WTC11 (cell line): Measurements from ENCODE around the gene NAALADL1. TPM values are rescaled to one million over a fixed set of nuclear protein-coding genes. Genes with fewer than 3 reads are reported as not detected.
A peak's percentile ranks its signal among the peaks of the same experiment; 100 is the strongest.

ENCODE experiments used
- ATAC-seq: fragments of 200-7000 bp; cut with Tn5 transposase; 2 replicates; pipeline ENCODE4 v1.10.0; 2021; ENCODE audit warnings: mild to moderate bottlenecking, moderate library complexity
- CTCF ChIA-PET: fragments of 300-600 bp; sonication (Branson Sonifier 250); formaldehyde crosslinking; loops from one replicate; lab custom pipeline; 2021; ENCODE audit warnings: antibody characterized with exemption; lab: Charles Lee
- POLR2A ChIA-PET: fragments of 350-600 bp; sonication (Branson Sonifier 250); formaldehyde crosslinking; loops from one replicate; lab custom pipeline; 2021; ENCODE audit warnings: antibody characterized with exemption; lab: Charles Lee
- DNase-seq: peaks from one replicate; pipeline ENCODE4 v3.0.0; 2021; ENCODE audit warnings: low spot score
- H3K27ac Mint-ChIP-seq: 2 replicates; pipeline ENCODE4 v1.8.0; 2021; ENCODE audit warnings: mixed read lengths
- H3K27me3 Mint-ChIP-seq: 2 replicates; pipeline ENCODE4 v1.8.0; 2021; ENCODE audit warnings: low read depth, mild to moderate bottlenecking, moderate library complexity, mixed read lengths
- H3K36me3 Mint-ChIP-seq: 2 replicates; pipeline ENCODE4 v1.8.0; 2021; ENCODE audit warnings: mixed read lengths
- H3K4me1 Mint-ChIP-seq: 2 replicates; pipeline ENCODE4 v1.8.0; 2022; ENCODE audit warnings: mixed read lengths
- H3K4me3 Mint-ChIP-seq: 2 replicates; pipeline ENCODE4 v1.8.0; 2021; ENCODE audit warnings: mild to moderate bottlenecking, moderate library complexity, mixed read lengths
- H3K9me3 Mint-ChIP-seq: 2 replicates; pipeline ENCODE4 v1.8.0; 2021; ENCODE audit warnings: mixed read lengths
- CBFB ChIP-seq: sonication (generic); formaldehyde crosslinking; IDR thresholded peaks from 2 replicates; pipeline ENCODE4 v1.8.1; 2022; ENCODE audit warnings: mild to moderate bottlenecking, low read depth, missing genetic modification reagents
- EMX1 ChIP-seq: fragments of 250-450 bp; sonication (Bioruptor Pico); IDR thresholded peaks from 2 replicates; pipeline ENCODE4 v1.8.0; 2021; ENCODE audit warnings: mild to moderate bottlenecking
- GABPB1 ChIP-seq: sonication (generic); formaldehyde crosslinking; IDR thresholded peaks from 2 replicates; pipeline ENCODE4 v1.8.1; 2023; ENCODE audit warnings: mild to moderate bottlenecking, missing genetic modification reagents
- GRHL2 ChIP-seq: fragments of 250-450 bp; sonication (Bioruptor Pico); IDR thresholded peaks from 2 replicates; pipeline ENCODE4 v1.8.0; 2022; ENCODE audit warnings: mild to moderate bottlenecking, moderate library complexity; ENCODE audit not compliant: insufficient replicate concordance, severe bottlenecking
- MYBL2 ChIP-seq: sonication (generic); formaldehyde crosslinking; IDR thresholded peaks from 2 replicates; pipeline ENCODE4 v1.8.1; 2023; ENCODE audit warnings: mild to moderate bottlenecking, moderate library complexity, missing genetic modification reagents
- NFE2L1 ChIP-seq: sonication (generic); formaldehyde crosslinking; IDR thresholded peaks from 2 replicates; pipeline ENCODE4 v1.8.1; 2023; ENCODE audit warnings: missing genetic modification reagents
- NFYB ChIP-seq: sonication (generic); formaldehyde crosslinking; conservative IDR thresholded peaks from 2 replicates; pipeline ENCODE4 v1.8.0; 2022; ENCODE audit warnings: low read depth, missing genetic modification reagents
- NR2C2 ChIP-seq: sonication (generic); formaldehyde crosslinking; IDR thresholded peaks from 2 replicates; pipeline ENCODE4 v1.8.0; 2022; ENCODE audit warnings: mild to moderate bottlenecking, missing genetic modification reagents
- RORB ChIP-seq: fragments of 250-450 bp; sonication (Bioruptor Pico); IDR thresholded peaks from 2 replicates; pipeline ENCODE4 v1.9.0; 2021; ENCODE audit warnings: mild to moderate bottlenecking
- SMAD4 ChIP-seq: sonication (generic); formaldehyde crosslinking; IDR thresholded peaks from 2 replicates; pipeline ENCODE4 v1.8.0; 2022; ENCODE audit warnings: mild to moderate bottlenecking, missing genetic modification reagents
- SP1 ChIP-seq: sonication (generic); formaldehyde crosslinking; conservative IDR thresholded peaks from 2 replicates; pipeline ENCODE4 v1.8.1; 2022; ENCODE audit warnings: missing genetic modification reagents
- TCF7 ChIP-seq: sonication (generic); formaldehyde crosslinking; IDR thresholded peaks from 2 replicates; pipeline ENCODE4 v1.8.0; 2022; ENCODE audit warnings: mild to moderate bottlenecking, low read depth, missing genetic modification reagents, moderate library complexity
- ZNF138 ChIP-seq: sonication (generic); formaldehyde crosslinking; conservative IDR thresholded peaks from 2 replicates; pipeline ENCODE4 v1.8.1; 2022; ENCODE audit warnings: mild to moderate bottlenecking, moderate library complexity, missing genetic modification reagents
- ZNF396 ChIP-seq: fragments of 250-450 bp; sonication (Bioruptor Pico); IDR thresholded peaks from 2 replicates; pipeline ENCODE4 v1.8.0; 2021; ENCODE audit warnings: mild to moderate bottlenecking, moderate library complexity, borderline replicate concordance
- ZNF671 ChIP-seq: fragments of 250-450 bp; sonication (Bioruptor Pico); IDR thresholded peaks from 2 replicates; pipeline ENCODE4 v1.8.0; 2021; ENCODE audit warnings: mild to moderate bottlenecking
- total RNA-seq: library from RNA; stranded (reverse); gene quantifications from 3 replicates; pipeline ENCODE4 v1.2.3, GENCODE V29; 2021
- TF ChIP-seq, protein P1 (sequence below): fragments of 250-450 bp; sonication (Bioruptor Pico); IDR thresholded peaks from 2 replicates; pipeline ENCODE4 v1.8.0; 2021; ENCODE audit warnings: mild to moderate bottlenecking
- TF ChIP-seq, protein P2 (sequence below): sonication (generic); formaldehyde crosslinking; conservative IDR thresholded peaks from 2 replicates; pipeline ENCODE4 v1.8.1; 2023; ENCODE audit warnings: mild to moderate bottlenecking, low read depth, missing genetic modification reagents, moderate library complexity
- TF ChIP-seq, protein P3 (sequence below): sonication (generic); formaldehyde crosslinking; IDR thresholded peaks from 2 replicates; pipeline ENCODE4 v1.8.0; 2022; ENCODE audit warnings: missing genetic modification reagents
- TF ChIP-seq, protein P4 (sequence below): fragments of 250-450 bp; sonication (Bioruptor Pico); IDR thresholded peaks from 2 replicates; pipeline ENCODE4 v1.9.0; 2021; ENCODE audit warnings: mild to moderate bottlenecking
- TF ChIP-seq, protein P5 (sequence below): sonication (generic); formaldehyde crosslinking; IDR thresholded peaks from 2 replicates; pipeline ENCODE4 v1.8.1; 2022; ENCODE audit warnings: low read depth, mild to moderate bottlenecking, moderate library complexity, missing genetic modification reagents, borderline replicate concordance

The NAALADL1 gene
- total RNA-seq, 1 experiment from 2014 or later = 4.5 TPM

DNA sequence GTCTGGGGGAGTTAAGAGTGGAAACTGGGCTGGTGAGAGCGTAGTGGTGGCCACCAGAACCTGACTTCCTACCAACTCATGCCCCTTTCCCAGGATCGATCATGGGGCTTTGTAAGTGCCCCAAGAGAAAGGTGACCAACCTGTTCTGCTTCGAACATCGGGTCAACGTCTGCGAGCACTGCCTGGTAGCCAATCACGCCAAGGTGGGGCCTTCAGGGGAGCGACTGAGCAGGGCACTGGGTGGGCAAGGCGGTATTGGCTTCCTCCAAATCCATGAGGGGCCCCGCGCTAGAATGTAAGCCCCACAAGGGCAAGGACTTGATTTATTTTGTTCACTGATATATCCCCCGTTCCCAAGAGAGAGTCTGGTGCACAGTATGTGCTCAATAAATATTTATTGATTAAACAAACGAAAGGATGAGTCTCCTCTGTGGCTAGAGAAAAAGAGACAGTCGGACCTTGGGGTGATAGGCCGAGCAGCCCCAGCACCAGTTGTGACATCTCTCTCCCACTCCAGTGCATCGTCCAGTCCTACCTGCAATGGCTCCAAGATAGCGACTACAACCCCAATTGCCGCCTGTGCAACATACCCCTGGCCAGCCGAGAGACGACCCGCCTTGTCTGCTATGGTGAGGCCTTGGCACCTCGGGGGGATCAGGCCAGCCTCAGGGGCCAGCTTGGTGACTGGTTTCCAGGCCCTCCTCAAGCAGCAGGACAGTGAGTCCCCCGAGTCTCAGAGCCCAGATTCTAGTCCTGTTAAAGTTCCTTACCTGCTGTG lies 26.4 kb upstream of the NAALADL1 start:
- Mint-ChIP-seq H3K27me3 (no peaks in the 10 kb centered on the region), H3K9me3 (no peaks in the 10 kb centered on the region), H3K4me3 (peak overlapping the region; percentile 94), H3K36me3 (peaks cover 28% of the 10 kb centered on the region), H3K27ac (peak overlapping the region; percentile 99), H3K4me1 (peaks cover 10% of the 10 kb centered on the region)
- no peak; the same call in 1 of the 2 replicates for ATAC-seq
- ChIA-PET POLR2A (interaction anchor here (0.8 to 1.0 kb wide), 3 partner anchors 27 to 44 kb away, joined by 3 to 4 read pairs (median 4); partner anchors contain the start of genes SAC3D1, TM7SF2 and ZNHIT2), CTCF (interaction anchor here (1.3 to 1.4 kb wide), 2 partner anchors 26 to 27 kb away, joined by 5 read pairs; partner anchors contain the start of gene TM7SF2)
- TF ChIP-seq, protein P1, sequence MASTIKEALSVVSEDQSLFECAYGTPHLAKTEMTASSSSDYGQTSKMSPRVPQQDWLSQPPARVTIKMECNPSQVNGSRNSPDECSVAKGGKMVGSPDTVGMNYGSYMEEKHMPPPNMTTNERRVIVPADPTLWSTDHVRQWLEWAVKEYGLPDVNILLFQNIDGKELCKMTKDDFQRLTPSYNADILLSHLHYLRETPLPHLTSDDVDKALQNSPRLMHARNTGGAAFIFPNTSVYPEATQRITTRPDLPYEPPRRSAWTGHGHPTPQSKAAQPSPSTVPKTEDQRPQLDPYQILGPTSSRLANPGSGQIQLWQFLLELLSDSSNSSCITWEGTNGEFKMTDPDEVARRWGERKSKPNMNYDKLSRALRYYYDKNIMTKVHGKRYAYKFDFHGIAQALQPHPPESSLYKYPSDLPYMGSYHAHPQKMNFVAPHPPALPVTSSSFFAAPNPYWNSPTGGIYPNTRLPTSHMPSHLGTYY (CRISPR knock-in tag) = no peak
- TF ChIP-seq SMAD4 (CRISPR knock-in tag) (no peak), ZNF138 (no peak), ZNF396 (no peak), SP1 (CRISPR knock-in tag) (no peak), ZNF671 (CRISPR knock-in tag) (no peak), MYBL2 (CRISPR knock-in tag) (no peak), GRHL2 (CRISPR knock-in tag) (no peak), NFYB (CRISPR knock-in tag) (no peak), RORB (CRISPR knock-in tag) (no peak), CBFB (CRISPR knock-in tag) (no peak), GABPB1 (CRISPR knock-in tag) (no peak), EMX1 (CRISPR knock-in tag) (no peak), NR2C2 (CRISPR knock-in tag) (no peak), TCF7 (no peak), NFE2L1 (no peak)
- TF ChIP-seq, protein P2, sequence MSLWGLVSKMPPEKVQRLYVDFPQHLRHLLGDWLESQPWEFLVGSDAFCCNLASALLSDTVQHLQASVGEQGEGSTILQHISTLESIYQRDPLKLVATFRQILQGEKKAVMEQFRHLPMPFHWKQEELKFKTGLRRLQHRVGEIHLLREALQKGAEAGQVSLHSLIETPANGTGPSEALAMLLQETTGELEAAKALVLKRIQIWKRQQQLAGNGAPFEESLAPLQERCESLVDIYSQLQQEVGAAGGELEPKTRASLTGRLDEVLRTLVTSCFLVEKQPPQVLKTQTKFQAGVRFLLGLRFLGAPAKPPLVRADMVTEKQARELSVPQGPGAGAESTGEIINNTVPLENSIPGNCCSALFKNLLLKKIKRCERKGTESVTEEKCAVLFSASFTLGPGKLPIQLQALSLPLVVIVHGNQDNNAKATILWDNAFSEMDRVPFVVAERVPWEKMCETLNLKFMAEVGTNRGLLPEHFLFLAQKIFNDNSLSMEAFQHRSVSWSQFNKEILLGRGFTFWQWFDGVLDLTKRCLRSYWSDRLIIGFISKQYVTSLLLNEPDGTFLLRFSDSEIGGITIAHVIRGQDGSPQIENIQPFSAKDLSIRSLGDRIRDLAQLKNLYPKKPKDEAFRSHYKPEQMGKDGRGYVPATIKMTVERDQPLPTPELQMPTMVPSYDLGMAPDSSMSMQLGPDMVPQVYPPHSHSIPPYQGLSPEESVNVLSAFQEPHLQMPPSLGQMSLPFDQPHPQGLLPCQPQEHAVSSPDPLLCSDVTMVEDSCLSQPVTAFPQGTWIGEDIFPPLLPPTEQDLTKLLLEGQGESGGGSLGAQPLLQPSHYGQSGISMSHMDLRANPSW = no peak
- TF ChIP-seq, protein P3, sequence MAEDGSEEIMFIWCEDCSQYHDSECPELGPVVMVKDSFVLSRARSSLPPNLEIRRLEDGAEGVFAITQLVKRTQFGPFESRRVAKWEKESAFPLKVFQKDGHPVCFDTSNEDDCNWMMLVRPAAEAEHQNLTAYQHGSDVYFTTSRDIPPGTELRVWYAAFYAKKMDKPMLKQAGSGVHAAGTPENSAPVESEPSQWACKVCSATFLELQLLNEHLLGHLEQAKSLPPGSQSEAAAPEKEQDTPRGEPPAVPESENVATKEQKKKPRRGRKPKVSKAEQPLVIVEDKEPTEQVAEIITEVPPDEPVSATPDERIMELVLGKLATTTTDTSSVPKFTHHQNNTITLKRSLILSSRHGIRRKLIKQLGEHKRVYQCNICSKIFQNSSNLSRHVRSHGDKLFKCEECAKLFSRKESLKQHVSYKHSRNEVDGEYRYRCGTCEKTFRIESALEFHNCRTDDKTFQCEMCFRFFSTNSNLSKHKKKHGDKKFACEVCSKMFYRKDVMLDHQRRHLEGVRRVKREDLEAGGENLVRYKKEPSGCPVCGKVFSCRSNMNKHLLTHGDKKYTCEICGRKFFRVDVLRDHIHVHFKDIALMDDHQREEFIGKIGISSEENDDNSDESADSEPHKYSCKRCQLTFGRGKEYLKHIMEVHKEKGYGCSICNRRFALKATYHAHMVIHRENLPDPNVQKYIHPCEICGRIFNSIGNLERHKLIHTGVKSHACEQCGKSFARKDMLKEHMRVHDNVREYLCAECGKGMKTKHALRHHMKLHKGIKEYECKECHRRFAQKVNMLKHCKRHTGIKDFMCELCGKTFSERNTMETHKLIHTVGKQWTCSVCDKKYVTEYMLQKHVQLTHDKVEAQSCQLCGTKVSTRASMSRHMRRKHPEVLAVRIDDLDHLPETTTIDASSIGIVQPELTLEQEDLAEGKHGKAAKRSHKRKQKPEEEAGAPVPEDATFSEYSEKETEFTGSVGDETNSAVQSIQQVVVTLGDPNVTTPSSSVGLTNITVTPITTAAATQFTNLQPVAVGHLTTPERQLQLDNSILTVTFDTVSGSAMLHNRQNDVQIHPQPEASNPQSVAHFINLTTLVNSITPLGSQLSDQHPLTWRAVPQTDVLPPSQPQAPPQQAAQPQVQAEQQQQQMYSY (CRISPR knock-in tag) = no peak
- TF ChIP-seq, protein P4, sequence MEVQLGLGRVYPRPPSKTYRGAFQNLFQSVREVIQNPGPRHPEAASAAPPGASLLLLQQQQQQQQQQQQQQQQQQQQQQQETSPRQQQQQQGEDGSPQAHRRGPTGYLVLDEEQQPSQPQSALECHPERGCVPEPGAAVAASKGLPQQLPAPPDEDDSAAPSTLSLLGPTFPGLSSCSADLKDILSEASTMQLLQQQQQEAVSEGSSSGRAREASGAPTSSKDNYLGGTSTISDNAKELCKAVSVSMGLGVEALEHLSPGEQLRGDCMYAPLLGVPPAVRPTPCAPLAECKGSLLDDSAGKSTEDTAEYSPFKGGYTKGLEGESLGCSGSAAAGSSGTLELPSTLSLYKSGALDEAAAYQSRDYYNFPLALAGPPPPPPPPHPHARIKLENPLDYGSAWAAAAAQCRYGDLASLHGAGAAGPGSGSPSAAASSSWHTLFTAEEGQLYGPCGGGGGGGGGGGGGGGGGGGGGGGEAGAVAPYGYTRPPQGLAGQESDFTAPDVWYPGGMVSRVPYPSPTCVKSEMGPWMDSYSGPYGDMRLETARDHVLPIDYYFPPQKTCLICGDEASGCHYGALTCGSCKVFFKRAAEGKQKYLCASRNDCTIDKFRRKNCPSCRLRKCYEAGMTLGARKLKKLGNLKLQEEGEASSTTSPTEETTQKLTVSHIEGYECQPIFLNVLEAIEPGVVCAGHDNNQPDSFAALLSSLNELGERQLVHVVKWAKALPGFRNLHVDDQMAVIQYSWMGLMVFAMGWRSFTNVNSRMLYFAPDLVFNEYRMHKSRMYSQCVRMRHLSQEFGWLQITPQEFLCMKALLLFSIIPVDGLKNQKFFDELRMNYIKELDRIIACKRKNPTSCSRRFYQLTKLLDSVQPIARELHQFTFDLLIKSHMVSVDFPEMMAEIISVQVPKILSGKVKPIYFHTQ (CRISPR knock-in tag) = no peak
- TF ChIP-seq, protein P5, sequence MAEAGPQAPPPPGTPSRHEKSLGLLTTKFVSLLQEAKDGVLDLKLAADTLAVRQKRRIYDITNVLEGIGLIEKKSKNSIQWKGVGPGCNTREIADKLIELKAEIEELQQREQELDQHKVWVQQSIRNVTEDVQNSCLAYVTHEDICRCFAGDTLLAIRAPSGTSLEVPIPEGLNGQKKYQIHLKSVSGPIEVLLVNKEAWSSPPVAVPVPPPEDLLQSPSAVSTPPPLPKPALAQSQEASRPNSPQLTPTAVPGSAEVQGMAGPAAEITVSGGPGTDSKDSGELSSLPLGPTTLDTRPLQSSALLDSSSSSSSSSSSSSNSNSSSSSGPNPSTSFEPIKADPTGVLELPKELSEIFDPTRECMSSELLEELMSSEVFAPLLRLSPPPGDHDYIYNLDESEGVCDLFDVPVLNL (CRISPR knock-in tag) = no peak
- no peak for DNase-seq
